ENCODE results near the gene CEACAM16. TPM values are rescaled to one million over a fixed set of nuclear protein-coding genes. Genes with fewer than 3 reads are reported as not detected.

Gene CEACAM16
- total RNA-seq, 4 donors from 2014 or later = not detected

- WGBS, 2 donors = 82 to 96% methylated on average over 2 of the region's 2 CpGs
- no peak for DNase-seq (ENCODE audit: low spot score in 2 of 2)
- TF ChIP-seq POLR2A (IDR thresholded peaks at IDR 0.05) (no peak), CTCF (IDR thresholded peaks at IDR 0.05) (no peak)
- intact Hi-C loops (cut with DNase I; ENCODE audit: low total_unique reads) = no loop called here
- H3K4me3 ChIP-seq (ENCODE audit: low read depth, poor library complexity, severe bottlenecking) = no peak overlapping the region
Observed at GRCh38 chr19:44694184-44694579, 4.8 kb upstream of the CEACAM16 start.

- whole genome bisulfite sequencing, 2 donors = 73 to 77% methylated on average over 19 to 22 of the region's 22 CpGs
- TF ChIP-seq POLR2A (IDR thresholded peaks at IDR 0.05) (no peak), CTCF (IDR thresholded peaks at IDR 0.05) (no peak)
- intact Hi-C loops (cut with DNase I; ENCODE audit: low total_unique reads) = no loop called here
Observed at GRCh38 chr19:44696939-44697669, 1.8 kb upstream of the CEACAM16 start.

GRCh38 chr19:44697670-44698034 is 1.3 kb upstream of the CEACAM16 start:
- WGBS, 2 donors = 81 to 93% methylated on average over 4 of the region's 4 CpGs
- TF ChIP-seq POLR2A (IDR thresholded peaks at IDR 0.05) (no peak), CTCF (IDR thresholded peaks at IDR 0.05) (no peak)

More at GRCh38 chr19:44696939-44697669, 1.8 kb upstream of the CEACAM16 start:
- no peak overlapping the region for H3K4me3 ChIP-seq (ENCODE audit: low read depth, poor library complexity, severe bottlenecking)
- no peak for DNase-seq (ENCODE audit: low spot score in 2 of 2)

DNA sequence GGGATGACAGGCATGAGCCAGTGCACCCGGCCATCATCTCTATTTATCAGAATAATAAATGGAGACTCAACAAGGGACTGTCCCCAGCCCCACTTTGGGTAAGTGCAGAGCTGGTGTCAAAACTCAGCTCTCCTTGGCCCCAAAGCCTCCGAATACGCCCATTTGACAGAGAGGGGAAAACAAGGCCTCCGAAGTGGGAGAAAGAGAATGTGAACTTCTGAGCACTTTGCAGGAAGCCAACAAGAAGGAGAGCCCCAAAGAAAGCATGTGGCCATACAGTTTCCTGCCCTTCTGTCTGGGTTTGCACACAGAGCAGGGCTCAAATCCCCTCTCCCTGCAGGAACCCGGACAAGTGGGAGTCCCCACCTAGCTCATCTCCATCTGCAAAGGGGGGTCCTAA is 1.6 kb downstream of the CEACAM16 start:
- 91 to 93% methylated on average over 5 of the region's 5 CpGs for WGBS, 2 donors
- no peak for DNase-seq (ENCODE audit: low spot score in 2 of 2)
- intact Hi-C loops (cut with DNase I; ENCODE audit: low total_unique reads) = no loop called here
- no peak for TF ChIP-seq CTCF (IDR thresholded peaks at IDR 0.05)
- TF ChIP-seq POLR2A (IDR thresholded peaks at IDR 0.05) = no peak
- H3K4me3 ChIP-seq (ENCODE audit: low read depth, poor library complexity, severe bottlenecking) = no peak overlapping the region

More at GRCh38 chr19:44697670-44698034, 1.3 kb upstream of the CEACAM16 start:
- no peak for DNase-seq (ENCODE audit: low spot score in 2 of 2)
- intact Hi-C loops (cut with DNase I; ENCODE audit: low total_unique reads) = no loop called here
- H3K4me3 ChIP-seq (ENCODE audit: low read depth, poor library complexity, severe bottlenecking) = no peak overlapping the region

- no peak for DNase-seq (ENCODE audit: low spot score in 2 of 2)
- no peak overlapping the region for H3K4me3 ChIP-seq (ENCODE audit: low read depth, poor library complexity, severe bottlenecking)
- TF ChIP-seq CTCF (IDR thresholded peaks at IDR 0.05) (no peak), POLR2A (IDR thresholded peaks at IDR 0.05) (no peak)
- WGBS, 2 donors = 81 to 85% methylated on average over 14 of the region's 15 CpGs
- intact Hi-C loops (cut with DNase I; ENCODE audit: low total_unique reads) = no loop called here
Observed at GRCh38 chr19:44701228-44701627, 2.3 kb downstream of the CEACAM16 start.
